ENCODE data around the gene CYFIP1.

DNA sequence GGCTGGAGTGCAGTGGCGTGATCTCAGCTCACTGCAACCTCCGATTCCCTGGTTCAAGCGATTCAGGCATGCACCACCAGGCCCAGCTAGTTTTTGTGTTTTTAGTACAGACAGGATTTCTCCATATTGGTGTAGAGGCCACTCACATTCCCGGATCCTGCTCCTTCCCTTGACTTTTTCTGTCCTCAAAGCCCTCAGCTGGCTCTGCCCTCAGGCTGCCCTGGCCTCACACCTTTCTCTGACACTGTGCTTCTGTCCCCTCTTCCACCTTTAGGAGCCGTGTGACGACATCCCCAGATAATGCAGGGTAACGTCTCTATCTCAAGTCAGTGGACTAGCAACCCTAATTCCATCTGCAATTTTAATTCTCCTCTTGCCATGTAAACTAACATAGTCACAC, 8.6 kb upstream of the CYFIP1 start:
- TF ChIP-seq CTCF (IDR thresholded peaks at IDR 0.05; ENCODE audit: low read depth, low read length) (no peak), POLR2A (IDR thresholded peaks at IDR 0.05; ENCODE audit: extremely low read depth, insufficient read length) (no peak)

Measured in NB4 (cell line).